Measurements from ENCODE around the gene HPS4.

The HPS4 gene

DNA sequence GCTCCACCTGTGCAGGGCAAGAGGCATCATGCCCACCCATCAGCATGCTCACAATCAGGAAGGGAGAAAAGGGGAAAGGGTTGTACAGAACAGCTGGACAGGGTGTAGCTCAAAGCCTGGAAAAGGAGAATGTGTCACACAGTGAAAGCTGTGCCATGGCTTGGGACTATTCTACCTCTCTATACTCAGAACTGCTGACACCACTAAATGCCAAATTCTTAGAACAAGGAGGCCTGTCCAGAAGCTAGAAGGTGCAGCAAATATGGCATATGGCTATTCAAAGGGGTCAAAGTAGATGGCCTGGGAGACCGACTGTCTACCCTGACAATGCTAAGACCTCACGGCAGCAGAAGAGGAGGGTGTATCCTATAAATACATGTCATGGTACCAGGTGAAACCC, 12.8 kb downstream of the HPS4 start:
- no peak overlapping the region for H3K4me3 ChIP-seq (ENCODE audit: low read depth, low read length)
- DNase-seq (ENCODE audit: low read depth), result no peak
- TF ChIP-seq, protein P1, sequence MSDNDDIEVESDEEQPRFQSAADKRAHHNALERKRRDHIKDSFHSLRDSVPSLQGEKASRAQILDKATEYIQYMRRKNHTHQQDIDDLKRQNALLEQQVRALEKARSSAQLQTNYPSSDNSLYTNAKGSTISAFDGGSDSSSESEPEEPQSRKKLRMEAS (IDR thresholded peaks at IDR 0.05; ENCODE audit: low read depth, low read length), result no peak
- TF ChIP-seq POLR2A (IDR thresholded peaks at IDR 0.05; ENCODE audit: extremely low read depth, insufficient read length), result no peak
- TF ChIP-seq, protein P2, sequence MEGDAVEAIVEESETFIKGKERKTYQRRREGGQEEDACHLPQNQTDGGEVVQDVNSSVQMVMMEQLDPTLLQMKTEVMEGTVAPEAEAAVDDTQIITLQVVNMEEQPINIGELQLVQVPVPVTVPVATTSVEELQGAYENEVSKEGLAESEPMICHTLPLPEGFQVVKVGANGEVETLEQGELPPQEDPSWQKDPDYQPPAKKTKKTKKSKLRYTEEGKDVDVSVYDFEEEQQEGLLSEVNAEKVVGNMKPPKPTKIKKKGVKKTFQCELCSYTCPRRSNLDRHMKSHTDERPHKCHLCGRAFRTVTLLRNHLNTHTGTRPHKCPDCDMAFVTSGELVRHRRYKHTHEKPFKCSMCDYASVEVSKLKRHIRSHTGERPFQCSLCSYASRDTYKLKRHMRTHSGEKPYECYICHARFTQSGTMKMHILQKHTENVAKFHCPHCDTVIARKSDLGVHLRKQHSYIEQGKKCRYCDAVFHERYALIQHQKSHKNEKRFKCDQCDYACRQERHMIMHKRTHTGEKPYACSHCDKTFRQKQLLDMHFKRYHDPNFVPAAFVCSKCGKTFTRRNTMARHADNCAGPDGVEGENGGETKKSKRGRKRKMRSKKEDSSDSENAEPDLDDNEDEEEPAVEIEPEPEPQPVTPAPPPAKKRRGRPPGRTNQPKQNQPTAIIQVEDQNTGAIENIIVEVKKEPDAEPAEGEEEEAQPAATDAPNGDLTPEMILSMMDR (IDR thresholded peaks at IDR 0.05; ENCODE audit: low read depth, low read length), result no peak
- no peak for TF ChIP-seq MYC (IDR thresholded peaks at IDR 0.05; ENCODE audit: low read depth, low read length)

DNA sequence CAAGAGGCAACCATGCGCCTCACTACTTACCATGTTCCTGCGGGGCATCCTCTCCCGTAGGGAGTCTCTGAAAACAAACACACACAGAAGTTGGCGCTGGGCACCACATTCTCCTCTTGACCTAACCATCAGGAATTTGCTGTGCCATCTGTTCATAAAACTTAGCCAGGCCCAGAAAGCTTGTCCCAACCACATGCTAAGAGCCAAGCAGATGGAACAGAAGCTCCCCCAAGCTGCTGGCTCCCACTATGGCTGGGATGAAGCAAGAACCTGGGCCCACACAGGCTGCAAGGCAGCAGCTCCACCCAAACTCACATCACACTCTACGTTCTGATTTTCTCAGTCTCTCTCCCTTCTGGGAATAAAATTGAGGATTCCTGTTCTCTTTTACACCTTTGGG, 17.4 kb downstream of the HPS4 start:
- TF ChIP-seq MYC (IDR thresholded peaks at IDR 0.05; ENCODE audit: low read depth, low read length), result no peak
- TF ChIP-seq, protein P2 (IDR thresholded peaks at IDR 0.05; ENCODE audit: low read depth, low read length), result no peak
- no peak for TF ChIP-seq POLR2A (IDR thresholded peaks at IDR 0.05; ENCODE audit: extremely low read depth, insufficient read length)
- TF ChIP-seq, protein P1 (IDR thresholded peaks at IDR 0.05; ENCODE audit: low read depth, low read length), result no peak

DNA sequence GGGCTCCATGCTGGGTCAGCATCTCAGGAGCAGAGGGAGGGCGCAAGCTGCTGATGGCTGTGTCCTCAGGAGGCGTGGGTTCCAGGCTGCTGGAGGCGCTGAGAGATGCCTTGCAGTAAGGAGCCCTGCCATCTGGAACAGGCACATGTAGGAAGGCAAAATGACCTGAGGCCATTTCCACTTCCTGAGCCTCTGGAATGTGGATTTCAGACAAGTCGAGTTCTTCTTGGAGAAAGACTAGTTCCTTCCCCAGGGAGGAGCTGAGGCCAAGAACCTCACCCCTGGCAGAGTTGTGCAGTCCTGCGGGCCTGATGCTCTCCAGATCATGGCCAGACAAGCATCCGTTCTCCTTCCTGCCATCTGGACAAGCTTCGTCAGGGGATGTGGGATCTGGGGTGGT, 19.3 kb downstream of the HPS4 start:
- TF ChIP-seq, protein P1 (IDR thresholded peaks at IDR 0.05; ENCODE audit: low read depth, low read length), result no peak
- TF ChIP-seq, protein P2 (IDR thresholded peaks at IDR 0.05; ENCODE audit: low read depth, low read length), result no peak
- TF ChIP-seq POLR2A (IDR thresholded peaks at IDR 0.05; ENCODE audit: extremely low read depth, insufficient read length) (no peak), MYC (IDR thresholded peaks at IDR 0.05; ENCODE audit: low read depth, low read length) (no peak)
- DNase-seq (ENCODE audit: low read depth), result no peak
- no peak overlapping the region for H3K4me3 ChIP-seq (ENCODE audit: low read depth, low read length)

More for the DNA sequence above, 17.4 kb downstream of the HPS4 start:
- DNase-seq (ENCODE audit: low read depth), result no peak
- H3K4me3 ChIP-seq (ENCODE audit: low read depth, low read length), result no peak overlapping the region

DNA sequence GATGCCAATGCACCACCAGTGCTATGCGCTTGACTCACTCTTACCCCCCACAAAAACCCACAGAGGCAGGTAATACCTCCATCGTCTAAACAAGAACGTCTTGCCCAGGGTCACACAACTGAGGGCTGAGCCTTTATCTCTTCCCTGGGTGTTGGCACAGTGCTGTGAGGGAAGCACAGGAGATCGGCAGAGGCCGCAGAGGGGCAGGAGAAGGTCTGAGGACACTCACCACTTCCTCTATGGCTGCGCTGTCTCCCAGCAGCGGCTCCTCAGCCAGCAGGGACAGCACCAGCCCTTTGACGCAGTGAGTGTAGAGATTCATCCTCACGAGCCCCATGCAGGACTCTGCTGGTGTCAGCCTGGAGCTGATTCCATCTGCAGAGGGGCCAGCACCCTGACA, 19.9 kb downstream of the HPS4 start:
- DNase-seq (ENCODE audit: low read depth), result no peak
- no peak overlapping the region for H3K4me3 ChIP-seq (ENCODE audit: low read depth, low read length)
- TF ChIP-seq MYC (IDR thresholded peaks at IDR 0.05; ENCODE audit: low read depth, low read length), result no peak
- TF ChIP-seq, protein P2 (IDR thresholded peaks at IDR 0.05; ENCODE audit: low read depth, low read length), result no peak
- TF ChIP-seq POLR2A (IDR thresholded peaks at IDR 0.05; ENCODE audit: extremely low read depth, insufficient read length), result no peak
- TF ChIP-seq, protein P1 (IDR thresholded peaks at IDR 0.05; ENCODE audit: low read depth, low read length), result no peak

DNA sequence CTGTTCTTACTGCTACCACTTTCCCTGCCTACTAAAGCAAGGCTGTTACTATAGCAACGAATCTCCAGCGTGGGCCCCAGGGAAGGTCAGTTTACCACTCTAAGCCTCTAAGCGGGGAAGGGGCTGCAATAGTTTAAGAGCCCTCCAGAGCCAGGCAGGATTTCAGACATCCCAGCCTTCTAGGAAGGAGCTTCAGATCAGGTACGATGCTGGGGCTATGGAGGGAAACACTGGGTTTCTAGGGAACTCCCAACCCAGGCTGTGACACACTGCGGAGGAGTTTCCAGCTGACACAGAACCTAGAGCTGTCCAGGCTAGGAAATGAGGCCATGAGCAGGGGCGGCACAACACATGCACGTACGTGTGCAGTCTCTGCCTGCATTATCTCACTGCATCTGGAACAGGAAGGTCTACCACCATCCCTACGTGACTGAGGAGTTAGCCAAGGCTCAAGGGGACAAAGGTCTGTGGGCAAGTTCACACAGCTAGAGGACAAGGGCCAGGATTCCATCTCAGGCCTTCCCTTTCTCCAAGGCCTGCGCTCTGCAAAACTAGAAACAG, 20.4 kb downstream of the HPS4 start:
- H3K4me3 ChIP-seq (ENCODE audit: low read depth, low read length), result no peak overlapping the region
- TF ChIP-seq POLR2A (IDR thresholded peaks at IDR 0.05; ENCODE audit: extremely low read depth, insufficient read length), result no peak
- DNase-seq (ENCODE audit: low read depth), result no peak

DNA sequence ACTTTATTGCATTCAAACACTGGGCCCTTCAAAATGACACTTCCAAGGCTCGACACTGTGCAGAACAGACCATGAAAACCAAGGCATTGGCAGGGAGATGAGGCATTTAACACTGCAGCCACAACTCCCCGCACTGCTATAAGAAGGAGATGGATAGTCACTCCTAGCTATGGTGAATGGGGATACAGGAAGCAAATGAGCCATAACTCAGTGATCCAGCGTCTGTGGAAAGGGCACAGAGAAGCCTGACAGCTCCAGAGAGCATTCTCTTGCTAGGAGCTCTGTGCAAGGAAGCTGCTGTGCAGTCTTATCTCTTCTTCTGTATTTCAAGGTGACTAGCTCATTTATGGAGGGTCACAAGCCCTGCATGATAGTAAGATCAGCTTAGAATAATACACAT, 20.9 kb downstream of the HPS4 start:
- DNase-seq (ENCODE audit: low read depth), result no peak
- TF ChIP-seq, protein P2 (IDR thresholded peaks at IDR 0.05; ENCODE audit: low read depth, low read length), result no peak
- no peak for TF ChIP-seq MYC (IDR thresholded peaks at IDR 0.05; ENCODE audit: low read depth, low read length)
- TF ChIP-seq POLR2A (IDR thresholded peaks at IDR 0.05; ENCODE audit: extremely low read depth, insufficient read length), result no peak
- TF ChIP-seq, protein P1 (IDR thresholded peaks at IDR 0.05; ENCODE audit: low read depth, low read length), result no peak
- no peak overlapping the region for H3K4me3 ChIP-seq (ENCODE audit: low read depth, low read length)

Data from NB4 (cell line).